ENCODE measurements around the gene LNX2. TPM values are rescaled to one million over a fixed set of nuclear protein-coding genes. Genes with fewer than 3 reads are reported as not detected.

Gene LNX2
- total and polyA plus RNA-seq, 2 of the 4 experiments (the other 2 are of a cell fraction) = 3.1 to 7.2 TPM

DNA sequence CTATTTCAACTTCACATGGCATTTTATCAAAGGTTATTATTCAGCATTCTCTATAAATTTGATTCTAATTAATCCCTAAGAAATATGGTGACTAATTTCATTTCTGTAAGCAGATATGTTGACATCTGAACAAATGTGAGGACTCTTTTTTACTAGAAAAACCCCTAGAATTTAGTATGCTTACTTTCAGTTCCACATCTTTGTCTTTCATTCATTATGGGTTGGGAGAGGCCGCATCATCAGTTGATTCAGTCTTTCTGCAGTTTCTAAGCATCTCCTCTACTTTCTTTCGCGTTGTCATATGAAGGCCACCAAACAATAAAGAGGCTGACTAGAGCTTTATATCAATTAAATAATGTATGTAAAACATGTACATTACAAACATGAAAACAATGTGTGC, 114.5 kb downstream of the LNX2 start:
- CTCF ChIA-PET = interaction anchor here (0.8 kb wide), 1 partner anchor 321 kb away, joined by 4 read pairs; no protein-coding TSS in a partner anchor
- ATAC-seq (ENCODE audit: low read depth) (no peak), DNase-seq (no peak)
- H3K36me3 ChIP-seq (ENCODE audit: control insufficient read depth, insufficient read depth, low read length) = no peaks in the 10 kb centered on the region
- no peak overlapping the region for H3K56ac ChIP-seq (ENCODE audit: extremely low read depth, insufficient read depth, low read length)
- no peak for TF ChIP-seq FOS (IDR thresholded peaks at IDR 0.05; ENCODE audit: low read depth, low read length)
- TF ChIP-seq CHD1 (IDR thresholded peaks at IDR 0.05; ENCODE audit: low read depth, low read length) = no peak
- TF ChIP-seq RFX5 (IDR thresholded peaks at IDR 0.05; ENCODE audit: low read depth, low read length) = no peak
- no peak for TF ChIP-seq MXI1 (IDR thresholded peaks at IDR 0.05; ENCODE audit: borderline replicate concordance, low read depth, low read length)
- no peak for TF ChIP-seq POLR2A (IDR thresholded peaks at IDR 0.05; ENCODE audit: low read depth, low read length)
- TF ChIP-seq RCOR1 (IDR thresholded peaks at IDR 0.05; ENCODE audit: insufficient replicate concordance, low read length) = no peak
- TF ChIP-seq, protein P1, sequence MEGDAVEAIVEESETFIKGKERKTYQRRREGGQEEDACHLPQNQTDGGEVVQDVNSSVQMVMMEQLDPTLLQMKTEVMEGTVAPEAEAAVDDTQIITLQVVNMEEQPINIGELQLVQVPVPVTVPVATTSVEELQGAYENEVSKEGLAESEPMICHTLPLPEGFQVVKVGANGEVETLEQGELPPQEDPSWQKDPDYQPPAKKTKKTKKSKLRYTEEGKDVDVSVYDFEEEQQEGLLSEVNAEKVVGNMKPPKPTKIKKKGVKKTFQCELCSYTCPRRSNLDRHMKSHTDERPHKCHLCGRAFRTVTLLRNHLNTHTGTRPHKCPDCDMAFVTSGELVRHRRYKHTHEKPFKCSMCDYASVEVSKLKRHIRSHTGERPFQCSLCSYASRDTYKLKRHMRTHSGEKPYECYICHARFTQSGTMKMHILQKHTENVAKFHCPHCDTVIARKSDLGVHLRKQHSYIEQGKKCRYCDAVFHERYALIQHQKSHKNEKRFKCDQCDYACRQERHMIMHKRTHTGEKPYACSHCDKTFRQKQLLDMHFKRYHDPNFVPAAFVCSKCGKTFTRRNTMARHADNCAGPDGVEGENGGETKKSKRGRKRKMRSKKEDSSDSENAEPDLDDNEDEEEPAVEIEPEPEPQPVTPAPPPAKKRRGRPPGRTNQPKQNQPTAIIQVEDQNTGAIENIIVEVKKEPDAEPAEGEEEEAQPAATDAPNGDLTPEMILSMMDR (conservative IDR thresholded peaks at IDR 0.05; ENCODE audit: low read depth, low read length) = no peak
- no peak for TF ChIP-seq CEBPB (IDR thresholded peaks at IDR 0.05; ENCODE audit: low read depth, low read length)
- TF ChIP-seq, protein P2, sequence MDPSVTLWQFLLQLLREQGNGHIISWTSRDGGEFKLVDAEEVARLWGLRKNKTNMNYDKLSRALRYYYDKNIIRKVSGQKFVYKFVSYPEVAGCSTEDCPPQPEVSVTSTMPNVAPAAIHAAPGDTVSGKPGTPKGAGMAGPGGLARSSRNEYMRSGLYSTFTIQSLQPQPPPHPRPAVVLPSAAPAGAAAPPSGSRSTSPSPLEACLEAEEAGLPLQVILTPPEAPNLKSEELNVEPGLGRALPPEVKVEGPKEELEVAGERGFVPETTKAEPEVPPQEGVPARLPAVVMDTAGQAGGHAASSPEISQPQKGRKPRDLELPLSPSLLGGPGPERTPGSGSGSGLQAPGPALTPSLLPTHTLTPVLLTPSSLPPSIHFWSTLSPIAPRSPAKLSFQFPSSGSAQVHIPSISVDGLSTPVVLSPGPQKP (IDR thresholded peaks at IDR 0.05; ENCODE audit: borderline replicate concordance, low read depth, low read length) = no peak
- H3K4me2 ChIP-seq (ENCODE audit: low read depth, low read length) = no peak overlapping the region
- H3K27ac ChIP-seq (ENCODE audit: insufficient read depth, low read length) = no peak overlapping the region
- H2AFZ ChIP-seq (replicated peaks; ENCODE audit: low read length, poor library complexity) = no peak overlapping the region
- H2AK9ac ChIP-seq (replicated peaks; ENCODE audit: low read depth, low read length, poor library complexity) = no peak overlapping the region
- no peak overlapping the region for H3K18ac ChIP-seq (ENCODE audit: low read depth, low read length)
- H3K4me3 ChIP-seq (ENCODE audit: insufficient read depth, low read depth, low read length) = no peak overlapping the region
- no peaks in the 10 kb centered on the region for H3K9me3 ChIP-seq (ENCODE audit: control insufficient read depth, insufficient read depth, low read length)
- peaks cover 17% of the 10 kb centered on the region for H3K27me3 ChIP-seq (ENCODE audit: control insufficient read depth, insufficient read depth, low read length)
- dilution Hi-C loops (cut with HindIII; ENCODE audit: low sequenced_read_pairs, unreplicated experiment) (no loop called here), in situ Hi-C loops (cut with MboI; ENCODE audit: low sequenced_read_pairs) (no loop called here), intact Hi-C loops (cut with micrococcal nuclease) (no loop called here)
- no peak overlapping the region for H2AK5ac ChIP-seq (ENCODE audit: low read depth, low read length)
- no peaks in the 10 kb centered on the region for H3K79me1 ChIP-seq (ENCODE audit: low read depth in 1 of 2, low read length in 2 of 2)
- H3K23ac ChIP-seq (ENCODE audit: low read depth, low read length) = no peak overlapping the region
- H4K91ac ChIP-seq (ENCODE audit: insufficient read depth, low read depth, low read length) = no peak overlapping the region
- BruUV-seq (replicated peaks) = no TSS peak
- H2BK5ac ChIP-seq (ENCODE audit: low read depth, low read length, poor library complexity, severe bottlenecking) = no peak overlapping the region
- no peak overlapping the region for H2BK15ac ChIP-seq (ENCODE audit: low read depth, low read length)
- H3K9me1 ChIP-seq (ENCODE audit: insufficient read depth, low read length) = no peaks in the 10 kb centered on the region
- H3K4me1 ChIP-seq (ENCODE audit: control insufficient read depth, insufficient read depth, low read length) = no peaks in the 10 kb centered on the region
- no peak overlapping the region for H2BK20ac ChIP-seq (ENCODE audit: low read depth, low read length)
- no peak overlapping the region for H3K14ac ChIP-seq (replicated peaks; ENCODE audit: low read depth, low read length)
- H3K4ac ChIP-seq (ENCODE audit: low read depth, low read length) = no peak overlapping the region
- POLR2A ChIA-PET (ENCODE audit: unreplicated experiment) = no interaction called here
- H4K5ac ChIP-seq (ENCODE audit: low read depth, low read length) = no peak overlapping the region
- H4K8ac ChIP-seq (ENCODE audit: low read depth in 2 of 2, low read length in 2 of 2) = no peak overlapping the region
- no peak overlapping the region for H2BK120ac ChIP-seq (ENCODE audit: low read depth, low read length)
- H4K20me1 ChIP-seq (ENCODE audit: insufficient read depth, low read length) = no peaks in the 10 kb centered on the region
- WGBS, 2 experiments (ENCODE audit: extremely low coverage in 2 of 2, insufficient read length in 1 of 2) = no CpG with 5 or more reads among the region's 3 CpGs
- no peak overlapping the region for H3K9ac ChIP-seq (ENCODE audit: low read depth, low read length)
